ENCODE results near the gene IFNK. TPM values are rescaled to one million over a fixed set of nuclear protein-coding genes. Genes with fewer than 3 reads are reported as not detected.

The IFNK gene
- polyA plus RNA-seq, 1 of the 3 experiments (the other 2 are of a cell fraction), result not detected

GRCh38 chr9:27530915-27531755 is 7.0 kb downstream of the IFNK start:
- peaks cover 11% of the 10 kb centered on the region for H3F3A ChIP-seq (replicated peaks; ENCODE audit: insufficient read depth)
- no peak for TF ChIP-seq FOXM1 (IDR thresholded peaks at IDR 0.05; ENCODE audit: low read depth)
- no peak for TF ChIP-seq GATA2 (CRISPR knock-in tag; IDR thresholded peaks at IDR 0.05)
- TF ChIP-seq GABPA (IDR thresholded peaks at IDR 0.05; ENCODE audit: low read depth), result no peak
- no peak for TF ChIP-seq RXRA (IDR thresholded peaks at IDR 0.05; ENCODE audit: borderline replicate concordance, low read depth)
- TF ChIP-seq IRF3 (IDR thresholded peaks at IDR 0.05; ENCODE audit: low read depth, low read length), result no peak
- no peak for TF ChIP-seq CTCF (IDR thresholded peaks at IDR 0.05)
- TF ChIP-seq POLR2AphosphoS5 (IDR thresholded peaks at IDR 0.05; ENCODE audit: low read depth, low read length), result no peak
- TF ChIP-seq EP300 (IDR thresholded peaks at IDR 0.05; ENCODE audit: borderline replicate concordance in 1 of 2, low read depth in 1 of 2, low read length in 1 of 2), result no peak
- TF ChIP-seq JUND (IDR thresholded peaks at IDR 0.05), result no peak
- TF ChIP-seq SMC3 (IDR thresholded peaks at IDR 0.05; ENCODE audit: low read depth, low read length), result no peak
- no peak for TF ChIP-seq TEAD4 (IDR thresholded peaks at IDR 0.05; ENCODE audit: borderline replicate concordance, insufficient read depth)
- no peak for TF ChIP-seq REST (IDR thresholded peaks at IDR 0.05; ENCODE audit: low read depth, low read length)
- TF ChIP-seq FOXJ3 (CRISPR knock-in tag; IDR thresholded peaks at IDR 0.05), result no peak
- no peak for TF ChIP-seq USF2 (IDR thresholded peaks at IDR 0.05; ENCODE audit: borderline replicate concordance, low read depth, low read length)
- no peak overlapping the region for H2AFZ ChIP-seq (ENCODE audit: low read depth)
- H3K36me3 ChIP-seq (replicated peaks in 1 of 2; ENCODE audit: control insufficient read depth in 1 of 2, insufficient read depth in 2 of 2, low read length in 1 of 2), result no peaks in the 10 kb centered on the region
- H3K79me2 ChIP-seq (ENCODE audit: insufficient read depth), result no peaks in the 10 kb centered on the region
- peaks cover 0 to 8% of the 10 kb centered on the region in 2 experiments; a peak in 2 of 4 replicates for H3K4me1 ChIP-seq (ENCODE audit: control insufficient read depth in 1 of 2, insufficient read depth in 2 of 2, low read depth in 1 of 2, low read length in 1 of 2)
- no peak for DNase-seq
- H3K27ac ChIP-seq (ENCODE audit: low read depth in 2 of 2, low read length in 1 of 2), result no peak overlapping the region
- H3K27me3 ChIP-seq (ENCODE audit: insufficient read depth), result no peaks in the 10 kb centered on the region
- no peak overlapping the region for H3K4me2 ChIP-seq
- ChIA-PET POLR2A (no interaction called here), CTCF (interaction anchor here (1.7 to 3.0 kb wide), 4 partner anchors 9 to 198 kb away, joined by 7 to 31 read pairs (median 18); no protein-coding TSS in a partner anchor)
- no peak overlapping the region for H3K4me3 ChIP-seq (ENCODE audit: low read depth in 2 of 2, low read length in 1 of 2)
- H4K20me1 ChIP-seq (ENCODE audit: insufficient read depth), result no peaks in the 10 kb centered on the region
- WGBS (ENCODE audit: low lambda C conversion rate), result 69% methylated on average over 4 of the region's 4 CpGs
- no peaks in the 10 kb centered on the region for H3K9me2 ChIP-seq
- no peak overlapping the region for H3K9ac ChIP-seq
- no peaks in the 10 kb centered on the region for H3K9me3 ChIP-seq
